Small intestine (tissue), 7 donors: ENCODE results near the gene DUSP11. TPM values are rescaled to one million over a fixed set of nuclear protein-coding genes. Genes with fewer than 3 reads are reported as not detected.

Source experiments
- DNase-seq, 2 donors: peaks; one replicate each; pipeline versions ENCODE4 v3.0.0 to v3.0.0-alpha.2; 2013
- FAIRE-seq: peaks from 2 replicates; lab custom pipeline; 2012; peaks lifted over from hg19 to GRCh38; lab: Jason Lieb, UNC
- H3K27ac ChIP-seq, 3 donors: one replicate each; pipeline ENCODE4 v1.5.1; 2013; ENCODE audit warnings: low read length in 2 of 3, mild to moderate bottlenecking in 2 of 3, control low read depth in 1 of 3, inconsistent platforms in 1 of 3, low read depth in 1 of 3, moderate library complexity in 1 of 3
- H3K27me3 ChIP-seq, 3 donors: one replicate each; pipeline ENCODE4 v1.6.1; 2013; ENCODE audit warnings: low read length in 3 of 3, inconsistent platforms in 1 of 3; ENCODE audit not compliant: control insufficient read depth in 3 of 3, insufficient read depth in 3 of 3
- H3K36me3 ChIP-seq, 3 donors: one replicate each; pipeline ENCODE4 v1.6.1; 2013; ENCODE audit warnings: low read length in 3 of 3, inconsistent platforms in 1 of 3, low read depth in 1 of 3, mild to moderate bottlenecking in 1 of 3, moderate library complexity in 1 of 3; ENCODE audit not compliant: control insufficient read depth in 3 of 3, insufficient read depth in 2 of 3
- H3K4me1 ChIP-seq, 3 donors: one replicate each; pipeline ENCODE4 v1.6.1; 2013; ENCODE audit warnings: low read length in 2 of 3, inconsistent platforms in 1 of 3, low read depth in 1 of 3, mild to moderate bottlenecking in 1 of 3, moderate library complexity in 1 of 3; ENCODE audit not compliant: control insufficient read depth in 3 of 3, insufficient read depth in 2 of 3
- H3K4me3 ChIP-seq, 3 donors: one replicate each; pipeline ENCODE4 v1.5.1; 2013; ENCODE audit warnings: low read length in 3 of 3, control low read depth in 1 of 3, inconsistent platforms in 1 of 3, low read depth in 1 of 3, mild to moderate bottlenecking in 1 of 3, moderate library complexity in 1 of 3
- H3K9me3 ChIP-seq, 2 donors: one replicate each; pipeline ENCODE4 v1.6.1; 2013; ENCODE audit warnings: low read depth in 1 of 2, low read length in 1 of 2; ENCODE audit not compliant: control insufficient read depth in 2 of 2, insufficient read depth in 1 of 2
- WGBS, 3 donors: extraction: QIAGEN DNeasy Blood & Tissue Kit; methylation state at CpG; one replicate each; pipeline ENCODE4 v1.1.7; 2013; 5-methylcytosine and 5-hydroxymethylcytosine counted together
- polyA plus RNA-seq, 4 donors: library from polyadenylated mRNA; stranded (reverse) in 3 of 4; unstranded in 1 of 4; fragments of 200-250 nt in 3 of 4; fragments of 120-200 nt in 1 of 4; gene quantifications; one replicate each; pipeline versions ENCODE4 v1.2.1 to v1.2.3, GENCODE V29; 2013
- donor health status: healthy with polysubstance abuse.
- donor health status: control.
- donor health status: control.
- donor health status: Bipolar disorder and iron deficiency.
- donor health status: healthy.

Gene DUSP11
- polyA plus RNA-seq, 4 donors, result 14.9 to 31.3 (median 21.1) TPM

GRCh38 chr2:73746015-73746876 is 33.7 kb downstream of the DUSP11 start:
- FAIRE-seq (no peak), DNase-seq (no peak)
- Histone ChIP-seq H3K36me3 (peaks cover 0 to 15% (median 3%) of the 10 kb centered on the region in 3 donors), H3K27ac (no peak overlapping the region), H3K4me3 (no peak overlapping the region), H3K4me1 (no peaks in the 10 kb centered on the region), H3K9me3 (peaks cover 0 to 3% of the 10 kb centered on the region in 2 donors), H3K27me3 (no peaks in the 10 kb centered on the region)
- 90 to 98% (median 97%) methylated on average over 11 of the region's 11 CpGs for WGBS, 3 donors

- no peak for FAIRE-seq
- peaks cover 0 to 11% of the 10 kb centered on the region in 2 donors for H3K9me3 ChIP-seq
- DNase-seq, result no peak
- no peak overlapping the region for H3K27ac ChIP-seq
- H3K4me1 ChIP-seq, result peaks cover 0 to 2% (median 0%) of the 10 kb centered on the region in 3 donors
- no peak overlapping the region for H3K4me3 ChIP-seq
- 86 to 92% (median 92%) methylated on average over 2 of the region's 2 CpGs for WGBS, 3 donors
- no peaks in the 10 kb centered on the region for H3K27me3 ChIP-seq
- peaks cover 0 to 6% (median 0%) of the 10 kb centered on the region in 3 donors for H3K36me3 ChIP-seq
Measured at GRCh38 chr2:73740767-73741166, 39.1 kb downstream of the DUSP11 start.

- Histone ChIP-seq H3K4me1 (peaks cover 0 to 2% (median 0%) of the 10 kb centered on the region in 3 donors), H3K27me3 (no peaks in the 10 kb centered on the region), H3K36me3 (peaks cover 0 to 8% (median 4%) of the 10 kb centered on the region in 3 donors), H3K27ac (no peak overlapping the region), H3K4me3 (no peak overlapping the region), H3K9me3 (peaks cover 0 to 11% of the 10 kb centered on the region in 2 donors)
- 91 to 97% (median 96%) methylated on average over 3 of the region's 3 CpGs for WGBS, 3 donors
- DNase-seq, result no peak
- FAIRE-seq, result no peak
Measured at GRCh38 chr2:73739101-73739500, 40.8 kb downstream of the DUSP11 start.

GRCh38 chr2:73736855-73737779 is 42.8 kb downstream of the DUSP11 start, which contains the start of gene TPRKB:
Gene TPRKB, minus strand, starts transcription at chr2:73737345. Its CDS starts 2,776 bp downstream, at chr2:73734569.
- H3K4me1 ChIP-seq, result peaks cover 0 to 2% (median 0%) of the 10 kb centered on the region in 3 donors
- DNase-seq, result peak; percentile 98
- peak within 1 kb of the TSS; percentile 25 to 85 (median 61) for H3K27ac ChIP-seq
- peaks cover 0 to 11% of the 10 kb centered on the region in 2 donors for H3K9me3 ChIP-seq
- H3K36me3 ChIP-seq, result peaks cover 3 to 16% (median 7%) of the 10 kb centered on the region in 3 donors
- H3K4me3 ChIP-seq, result peak within 1 kb of the TSS; percentile 58 to 81 (median 67)
- no peak for FAIRE-seq
- H3K27me3 ChIP-seq, result no peaks in the 10 kb centered on the region
- WGBS, 3 donors, result 1 to 2% (median 1%) methylated on average over 49 of the region's 49 CpGs

GRCh38 chr2:73736378-73736777 is 43.5 kb downstream of the DUSP11 start:
- Histone ChIP-seq H3K36me3 (peaks cover 3 to 12% (median 10%) of the 10 kb centered on the region in 3 donors), H3K27me3 (no peaks in the 10 kb centered on the region), H3K9me3 (peaks cover 0 to 8% of the 10 kb centered on the region in 2 donors), H3K4me1 (peaks cover 0 to 2% (median 0%) of the 10 kb centered on the region in 3 donors), H3K4me3 (peak overlapping the region; percentile 58 to 81 (median 67)), H3K27ac (peak overlapping the region in 2 of 3 donors; percentile 54 to 85)
- FAIRE-seq, result no peak
- 5 to 9% (median 7%) methylated on average over 8 of the region's 8 CpGs for WGBS, 3 donors
- DNase-seq, result no peak

- Histone ChIP-seq H3K27me3 (no peaks in the 10 kb centered on the region), H3K9me3 (no peaks in the 10 kb centered on the region), H3K36me3 (peaks cover 3 to 31% (median 18%) of the 10 kb centered on the region in 3 donors), H3K4me3 (no peak overlapping the region), H3K27ac (no peak overlapping the region), H3K4me1 (no peaks in the 10 kb centered on the region)
- 83 to 86% (median 83%) methylated on average over 4 of the region's 4 CpGs for WGBS, 3 donors
- no peak for DNase-seq
- no peak for FAIRE-seq
Measured at GRCh38 chr2:73730810-73731209, 49.1 kb downstream of the DUSP11 start.

GRCh38 chr2:73728711-73729110 is 51.2 kb downstream of the DUSP11 start:
- Histone ChIP-seq H3K9me3 (no peaks in the 10 kb centered on the region), H3K4me3 (no peak overlapping the region), H3K4me1 (no peaks in the 10 kb centered on the region), H3K36me3 (peaks cover 3 to 28% (median 14%) of the 10 kb centered on the region in 3 donors), H3K27ac (no peak overlapping the region), H3K27me3 (no peaks in the 10 kb centered on the region)
- FAIRE-seq (no peak), DNase-seq (no peak)
- 63 to 80% (median 79%) methylated on average over 4 of the region's 4 CpGs for WGBS, 3 donors

GRCh38 chr2:73728043-73728442 is 51.9 kb downstream of the DUSP11 start:
- FAIRE-seq, result no peak
- WGBS, 3 donors, result 74 to 87% (median 87%) methylated on average over 3 of the region's 3 CpGs
- Histone ChIP-seq H3K9me3 (no peaks in the 10 kb centered on the region), H3K27ac (no peak overlapping the region), H3K36me3 (peaks cover 3 to 24% (median 11%) of the 10 kb centered on the region in 3 donors), H3K4me1 (no peaks in the 10 kb centered on the region), H3K4me3 (no peak overlapping the region), H3K27me3 (no peaks in the 10 kb centered on the region)
- no peak for DNase-seq
